Ecto neural progenitor cell (in vitro differentiated cells): ENCODE measurements around the gene ANKLE2.
"Not testable (repeated sequence)": the region's sequence is repeated elsewhere in the genome, so short reads cannot be mapped to it uniquely, and the experiment has no call there.

Source experiments
- DNase-seq: peaks from one replicate; pipeline ENCODE4 v3.0.0-alpha.2; 2018; ENCODE audit warnings: low spot score

The ANKLE2 gene

GRCh38 chr12:132719141-132719953 lies 42.3 kb downstream of the ANKLE2 start:
- no peak for DNase-seq

DNA sequence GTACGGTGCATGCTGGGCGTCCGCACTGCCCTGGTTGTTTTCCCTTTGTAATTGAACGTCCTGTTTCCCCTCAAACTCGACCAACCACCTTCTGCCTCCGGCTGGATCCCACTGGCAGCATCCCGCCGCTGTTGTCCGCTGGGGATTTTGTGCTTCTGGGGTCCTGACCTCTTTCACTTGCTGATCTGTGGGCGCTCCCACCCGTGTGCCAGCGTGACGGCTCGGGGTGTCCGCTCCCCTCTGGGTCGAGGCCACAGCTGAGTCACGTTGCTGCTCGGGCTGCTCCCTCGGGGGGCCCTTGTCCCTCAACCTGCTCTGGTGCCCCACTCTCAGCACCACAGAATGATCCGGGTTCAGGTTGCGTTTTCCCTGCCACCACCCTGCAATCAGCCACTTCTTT lies 43.0 kb downstream of the ANKLE2 start:
- no peak for DNase-seq

GRCh38 chr12:132717531-132718387 lies 43.9 kb downstream of the ANKLE2 start:
- DNase-seq = no peak

DNA sequence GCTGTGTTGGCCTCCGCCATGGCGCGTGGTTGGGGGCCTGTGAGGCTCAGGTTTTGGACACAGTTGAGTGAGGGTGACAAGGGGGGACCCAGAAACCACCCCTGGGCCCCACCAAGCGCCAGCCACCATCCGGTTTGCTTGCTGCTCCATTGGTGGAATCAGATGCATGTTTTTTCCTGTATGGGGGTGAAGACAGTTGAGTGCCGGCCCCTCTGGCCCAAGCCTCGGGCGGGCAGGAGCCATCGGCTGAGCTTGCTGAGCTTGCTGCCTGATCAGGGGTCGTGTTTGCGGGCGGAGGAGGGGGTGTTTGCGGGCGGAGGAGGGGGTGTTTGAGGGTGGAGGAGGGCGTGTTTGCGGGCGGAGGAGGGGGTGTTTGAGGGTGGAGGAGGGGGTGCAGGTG lies 44.6 kb downstream of the ANKLE2 start:
- no peak for DNase-seq

DNA sequence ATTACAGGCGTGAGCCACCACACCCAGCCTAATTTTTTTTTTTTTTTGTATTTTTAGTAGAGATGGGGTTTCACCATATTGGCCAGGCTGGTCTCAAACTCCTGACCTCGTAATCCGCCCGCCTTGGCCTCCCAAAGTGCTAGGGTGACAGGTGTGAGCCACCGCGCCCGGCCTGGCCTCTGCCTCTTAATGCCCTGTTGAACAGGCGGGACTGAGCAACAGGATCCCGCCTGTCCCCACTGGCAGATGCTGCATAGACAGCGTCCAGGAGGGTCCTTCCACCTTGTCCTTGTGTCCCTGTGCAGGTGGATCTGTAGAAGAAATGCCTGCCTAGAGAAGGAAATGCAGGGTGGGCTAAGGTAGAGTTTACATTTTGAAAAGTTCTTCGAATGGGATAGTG lies 45.3 kb downstream of the ANKLE2 start:
- no peak for DNase-seq

DNA sequence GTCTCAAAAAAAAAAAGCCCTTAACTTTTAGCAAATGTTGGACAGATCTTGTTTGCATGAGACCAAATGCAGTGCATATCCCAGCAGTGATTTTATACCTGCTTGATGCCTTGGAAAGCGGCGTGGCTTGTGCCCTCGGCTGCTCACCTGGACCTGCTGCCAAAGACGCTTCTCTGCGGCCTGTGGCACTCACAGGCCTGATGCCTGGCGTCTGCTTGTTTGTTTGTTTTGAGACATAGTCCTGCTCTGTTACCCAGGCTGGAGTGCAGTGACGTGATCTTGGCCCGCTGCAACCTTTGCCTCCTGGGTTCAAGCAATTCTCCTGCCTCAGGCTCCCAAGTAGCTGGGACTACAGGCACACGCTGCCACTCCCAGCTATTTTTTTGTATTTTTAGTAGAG lies 45.8 kb downstream of the ANKLE2 start:
- no peak for DNase-seq

DNA sequence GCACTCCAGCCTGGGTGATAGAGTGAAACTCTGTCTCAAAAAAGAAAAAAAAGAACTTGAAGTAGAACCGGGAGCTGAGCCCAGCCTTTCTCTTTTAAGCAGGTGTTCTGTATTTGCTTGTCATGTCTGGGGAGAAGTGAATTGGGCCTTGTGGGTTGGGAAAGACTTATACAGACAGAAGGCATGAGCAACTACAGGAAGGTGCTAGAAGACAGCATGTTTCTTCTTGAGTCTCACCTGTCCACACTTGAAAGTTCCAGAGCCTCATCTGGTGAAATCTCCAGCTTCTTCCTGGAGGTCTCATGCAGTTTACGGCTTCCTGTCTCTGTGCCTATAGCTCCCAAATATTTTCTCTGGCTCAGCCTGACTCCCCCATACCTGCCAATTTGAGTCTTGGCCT lies 48.5 kb downstream of the ANKLE2 start:
- DNase-seq = no peak

DNA sequence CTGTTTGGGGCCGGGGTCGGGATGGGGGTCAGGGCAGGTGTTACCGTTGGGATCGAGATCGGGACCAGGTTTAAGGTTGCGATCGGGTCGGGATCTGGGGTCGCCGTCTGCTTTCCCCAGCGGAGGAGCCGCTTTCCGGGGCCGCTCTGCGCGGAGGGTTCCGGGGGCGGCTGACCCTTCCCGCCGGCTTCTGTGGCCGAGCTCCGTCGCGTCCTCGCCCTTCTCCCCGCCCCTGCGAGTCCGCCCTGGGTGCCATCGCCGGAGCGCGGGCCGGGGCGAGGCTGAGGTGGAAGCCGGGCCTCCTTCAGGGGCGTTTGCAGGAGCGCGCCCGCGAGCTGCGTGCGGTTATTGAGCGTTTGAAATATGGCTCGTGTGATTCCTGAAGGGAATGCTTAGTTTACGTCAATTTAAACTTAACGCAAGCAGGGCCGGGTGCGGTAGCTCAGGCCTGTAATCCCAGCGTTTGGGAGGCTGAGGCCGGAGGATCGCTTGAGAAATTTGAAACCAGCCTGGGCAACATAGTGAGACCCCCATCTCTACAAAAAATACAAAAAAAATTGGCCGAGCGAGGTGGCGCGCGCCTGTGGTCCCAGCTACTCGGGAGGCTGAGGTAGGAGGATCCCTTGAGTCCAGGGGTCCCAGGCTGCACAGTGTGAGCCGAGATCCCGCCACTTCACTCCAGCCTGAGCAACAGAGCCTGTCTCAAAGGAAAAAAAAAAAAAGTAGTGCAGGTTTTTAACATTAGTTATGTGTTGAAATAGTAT lies 50.4 kb downstream of the ANKLE2 start:
- no peak for DNase-seq

DNA sequence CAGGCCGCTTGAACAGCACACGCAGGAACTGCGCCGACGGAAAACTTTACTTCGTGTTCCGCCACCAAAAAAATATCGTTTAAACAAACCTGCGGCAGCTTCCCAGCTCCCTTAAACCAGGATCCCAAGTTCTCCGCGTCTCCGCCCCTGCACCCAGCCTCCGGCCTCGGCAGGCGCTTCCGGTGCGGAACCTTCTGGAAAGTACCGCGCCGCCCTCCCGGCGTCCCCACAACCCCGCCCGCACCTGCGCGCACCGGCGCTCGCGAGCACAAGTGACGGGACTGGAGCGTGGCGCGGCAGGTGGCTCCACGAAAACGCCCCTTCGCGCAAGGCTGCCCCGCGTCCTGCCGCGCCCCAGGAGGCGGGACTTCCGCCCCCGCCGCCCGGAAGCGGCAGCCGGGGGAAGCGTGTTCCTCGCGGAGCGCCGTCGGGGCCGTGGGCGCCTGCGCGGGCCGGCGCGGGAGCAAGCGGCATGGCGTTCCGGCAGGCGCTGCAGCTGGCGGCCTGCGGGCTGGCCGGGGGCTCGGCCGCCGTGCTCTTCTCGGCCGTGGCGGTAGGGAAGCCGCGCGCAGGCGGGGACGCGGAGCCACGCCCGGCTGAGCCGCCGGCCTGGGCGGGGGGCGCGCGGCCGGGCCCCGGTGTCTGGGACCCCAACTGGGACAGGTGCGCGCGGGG lies 51.1 kb downstream of the ANKLE2 start, which contains the start of gene PGAM5:
Gene PGAM5 (plus strand): TSS at position 438 of the 675 bp plus-strand sequence. CDS start 35 bp downstream, at position 473.
- peak; percentile 88 for DNase-seq

DNA sequence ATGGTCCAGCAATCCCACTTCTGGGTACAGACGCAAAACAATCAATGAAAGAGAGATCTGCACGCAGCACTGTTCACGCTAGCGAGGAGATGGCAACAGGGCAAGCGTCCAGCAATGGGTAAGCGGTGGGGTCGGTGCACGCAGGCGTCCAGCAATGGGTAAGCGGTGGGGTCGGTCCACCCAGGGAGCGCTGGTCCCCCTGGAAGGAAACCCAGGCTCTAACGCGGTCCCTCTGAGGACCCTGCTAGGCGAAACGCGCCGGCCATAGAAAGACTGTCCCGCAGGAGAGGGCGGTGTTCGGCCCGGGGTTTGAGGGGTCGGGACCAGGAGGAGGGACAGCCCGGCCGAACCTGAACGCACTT lies 51.6 kb downstream of the ANKLE2 start:
- DNase-seq = peak; percentile 73

GRCh38 chr12:132708150-132708549 lies 53.5 kb downstream of the ANKLE2 start:
- no peak for DNase-seq

GRCh38 chr12:132707241-132707640 lies 54.4 kb downstream of the ANKLE2 start:
- DNase-seq = no peak

DNA sequence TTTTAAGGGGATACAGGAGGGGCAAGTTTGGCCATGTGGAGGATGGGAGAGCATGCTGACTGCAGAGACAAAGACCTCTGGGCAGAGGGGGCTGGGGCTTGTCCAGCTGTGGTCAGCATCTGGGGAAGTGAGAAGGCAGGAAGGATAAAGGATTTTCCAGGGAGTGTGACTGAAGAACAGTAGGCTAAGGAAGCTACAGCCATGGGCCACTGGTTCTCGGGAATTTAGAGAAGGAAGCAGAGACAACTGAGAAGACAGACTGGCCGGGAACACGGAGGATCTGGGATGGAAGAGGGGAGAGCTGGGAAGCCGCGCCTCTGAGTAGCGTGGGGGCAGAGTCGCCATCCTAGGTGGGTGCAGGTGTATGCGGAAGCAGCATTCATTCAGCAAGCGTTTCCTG lies 58.0 kb downstream of the ANKLE2 start:
- no peak for DNase-seq

- no peak for DNase-seq
Measured at GRCh38 chr12:132702640-132703039, 59.0 kb downstream of the ANKLE2 start.

GRCh38 chr12:132700212-132700822 lies 61.3 kb downstream of the ANKLE2 start:
- DNase-seq = no peak

GRCh38 chr12:132698341-132698740 lies 63.3 kb downstream of the ANKLE2 start:
- DNase-seq = no peak

- DNase-seq = no peak
Measured at GRCh38 chr12:132695431-132695830, 66.2 kb downstream of the ANKLE2 start.

GRCh38 chr12:132694888-132695287 lies 66.7 kb downstream of the ANKLE2 start:
- DNase-seq = not testable (repeated sequence)

DNA sequence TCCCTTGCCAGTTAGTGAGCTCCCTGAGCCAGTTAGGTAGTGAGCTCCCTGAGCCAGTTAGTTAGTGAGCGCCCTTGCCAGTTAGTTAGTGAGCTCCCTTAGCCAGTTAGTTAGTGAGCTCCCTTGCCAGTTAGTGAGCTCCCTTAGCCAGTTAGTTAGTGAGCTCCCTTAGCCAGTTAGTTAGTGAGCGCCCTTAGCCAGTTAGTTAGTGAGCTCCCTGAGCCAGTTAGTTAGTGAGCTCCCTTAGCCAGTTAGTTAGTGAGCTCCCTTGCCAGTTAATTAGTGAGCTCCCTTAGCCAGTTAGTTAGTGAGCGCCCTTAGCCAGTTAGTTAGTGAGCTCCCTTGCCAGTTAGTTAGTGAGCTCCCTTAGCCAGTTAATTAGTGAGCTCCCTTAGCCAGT lies 69.6 kb downstream of the ANKLE2 start:
- not testable (repeated sequence) for DNase-seq

GRCh38 chr12:132690112-132690511 lies 71.5 kb downstream of the ANKLE2 start:
- DNase-seq = no peak

- no peak for DNase-seq
Measured at GRCh38 chr12:132689227-132689626, 72.4 kb downstream of the ANKLE2 start.
